Measurements from ENCODE around the gene DIP2C.
"Not testable (repeated sequence)": the region's sequence is repeated elsewhere in the genome, so short reads cannot be mapped to it uniquely, and the experiment has no call there.

DIP2C gene

DNA sequence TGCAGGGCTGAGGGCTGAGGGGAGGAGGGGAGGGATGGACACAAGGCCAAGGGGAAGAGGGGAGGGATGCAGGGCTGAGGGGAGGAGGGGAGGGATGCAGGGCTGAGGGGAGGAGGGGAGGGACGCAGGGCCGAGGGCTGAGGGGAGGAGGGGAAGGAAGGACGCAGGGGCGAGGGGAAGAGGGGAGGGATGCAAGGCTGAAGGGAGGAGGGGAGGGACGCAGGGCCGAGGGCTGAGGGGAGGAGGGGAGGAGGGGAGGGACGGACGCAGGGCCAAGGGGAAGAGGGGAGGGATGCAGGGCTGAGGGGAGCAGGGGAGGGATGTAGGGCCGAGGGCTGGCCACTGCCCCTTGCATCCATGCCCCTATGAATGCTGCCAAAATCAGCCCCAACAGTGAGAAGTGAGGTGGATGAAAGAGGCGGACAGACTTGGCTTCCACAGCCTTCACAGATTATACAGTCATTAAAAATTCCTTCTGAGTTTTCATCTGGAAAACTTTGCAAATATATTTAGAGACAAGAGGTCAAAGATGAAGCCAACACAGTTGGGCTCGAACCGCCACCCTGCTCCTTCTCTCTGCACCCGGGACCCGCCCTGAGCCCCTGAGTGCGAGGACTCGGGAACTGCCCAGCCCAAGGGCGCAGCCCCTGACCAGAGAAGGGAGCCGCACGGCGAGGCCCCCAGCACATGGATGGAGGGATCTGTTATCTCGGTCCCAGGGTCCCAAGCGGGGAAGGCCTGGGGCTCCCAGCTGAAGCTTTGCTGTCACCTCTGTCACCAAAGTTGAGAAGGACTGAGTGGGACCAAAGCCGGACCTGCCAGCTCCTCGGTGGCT, 65.8 kb downstream of the DIP2C start:
- DNase-seq: no peak

DNA sequence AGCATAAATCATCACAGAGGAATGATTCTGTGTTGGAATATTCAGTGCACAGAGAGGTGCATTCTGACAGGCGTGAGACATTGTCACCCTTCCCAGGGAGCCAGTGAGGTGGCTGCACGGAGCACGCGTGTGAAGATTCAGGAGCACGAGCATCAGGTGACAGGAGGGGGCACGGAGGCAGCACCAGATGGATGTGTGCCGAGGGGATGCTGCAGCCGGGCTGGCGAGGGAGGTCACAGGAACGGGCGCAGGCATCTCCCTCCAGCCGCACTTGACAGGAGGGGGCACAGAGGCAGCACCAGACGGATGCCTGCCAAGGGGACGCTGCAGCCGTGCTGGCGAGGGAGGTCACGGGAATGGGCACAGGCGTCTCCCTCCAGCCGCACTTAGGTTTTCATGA, 66.5 kb downstream of the DIP2C start:
- no peak for DNase-seq

DNA sequence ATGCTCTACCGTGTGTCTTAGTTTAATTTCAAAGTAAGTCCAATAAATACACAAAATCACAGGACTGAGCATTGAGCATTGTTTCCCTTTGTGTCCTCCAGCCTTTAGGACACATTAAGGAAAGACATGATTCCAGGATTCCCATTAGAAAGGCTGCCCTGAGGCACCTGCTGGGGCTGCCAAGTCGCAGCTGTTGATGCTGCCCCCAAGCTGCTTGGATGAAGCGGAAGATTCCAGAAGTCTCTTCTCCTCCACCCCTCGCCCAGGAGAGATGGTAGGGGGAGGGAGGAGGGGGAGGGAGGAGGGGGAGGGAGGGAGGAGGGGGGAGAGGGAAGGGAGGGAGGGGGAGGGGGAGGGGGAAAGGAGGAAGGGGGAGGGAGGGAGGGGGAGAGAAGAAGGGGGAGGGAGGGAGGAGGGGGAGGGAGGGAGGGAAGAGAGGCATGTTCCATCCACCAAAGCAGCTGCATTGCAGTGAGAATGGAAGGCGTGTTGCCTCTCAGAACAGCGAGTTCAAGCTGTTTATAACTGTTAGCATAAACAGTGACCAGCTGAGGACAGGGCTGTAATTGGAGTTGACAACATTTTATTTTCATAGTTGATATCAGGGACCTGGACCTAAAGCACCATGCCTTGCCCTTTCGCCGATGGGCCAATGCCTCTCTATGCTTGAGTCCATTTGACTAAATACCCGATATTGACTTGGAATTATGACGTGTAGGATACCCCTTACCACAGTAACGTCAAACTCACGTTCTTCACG, 67.3 kb downstream of the DIP2C start:
- no peak for DNase-seq

- DNase-seq: no peak
Measured at GRCh38 chr10:621513-621912, 68.0 kb downstream of the DIP2C start.

- DNase-seq: no peak
Measured at GRCh38 chr10:620971-621370, 68.5 kb downstream of the DIP2C start.

- no peak for DNase-seq
Measured at GRCh38 chr10:620417-620816, 69.1 kb downstream of the DIP2C start.

- DNase-seq: no peak
Measured at GRCh38 chr10:619710-620109, 69.8 kb downstream of the DIP2C start.

DNA sequence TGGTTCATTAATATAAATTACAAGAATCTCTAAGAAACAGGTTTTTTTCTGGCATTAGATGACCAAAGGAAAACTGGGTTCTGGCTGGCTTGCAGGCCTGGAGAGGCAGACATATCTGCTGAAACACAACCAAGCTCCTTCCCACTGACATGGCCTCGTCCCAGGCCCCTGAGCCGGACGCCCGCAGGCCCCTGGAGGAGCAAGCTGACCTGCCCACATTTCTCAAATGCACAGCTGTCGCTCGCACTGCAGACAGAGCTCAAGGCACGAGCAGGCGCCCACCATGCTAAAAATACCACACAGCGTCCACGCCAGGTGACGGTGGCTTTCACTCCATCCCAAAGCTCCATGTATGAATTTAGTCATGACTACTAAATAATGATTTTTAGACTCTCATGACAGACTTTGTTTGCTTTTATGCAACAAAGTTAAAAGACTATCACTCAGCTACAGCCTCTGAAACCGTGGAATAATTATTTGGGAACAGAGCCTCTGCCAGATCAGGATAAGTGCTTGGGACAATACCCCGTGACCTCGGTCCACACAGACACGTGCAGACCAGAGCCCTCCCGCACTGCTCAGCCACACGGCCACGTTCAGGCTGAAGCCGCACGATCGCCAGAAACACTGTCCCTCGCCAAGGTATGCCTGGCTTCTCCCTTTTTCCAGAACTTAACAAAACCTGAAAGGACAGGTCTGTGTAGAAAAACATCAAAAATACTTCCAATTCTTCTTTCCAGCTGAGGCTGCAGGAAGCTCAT, 71.1 kb downstream of the DIP2C start:
- no peak for DNase-seq

- no peak for DNase-seq
Measured at GRCh38 chr10:617471-617870, 72.0 kb downstream of the DIP2C start.

- DNase-seq: no peak
Measured at GRCh38 chr10:615583-616152, 73.8 kb downstream of the DIP2C start.

DNA sequence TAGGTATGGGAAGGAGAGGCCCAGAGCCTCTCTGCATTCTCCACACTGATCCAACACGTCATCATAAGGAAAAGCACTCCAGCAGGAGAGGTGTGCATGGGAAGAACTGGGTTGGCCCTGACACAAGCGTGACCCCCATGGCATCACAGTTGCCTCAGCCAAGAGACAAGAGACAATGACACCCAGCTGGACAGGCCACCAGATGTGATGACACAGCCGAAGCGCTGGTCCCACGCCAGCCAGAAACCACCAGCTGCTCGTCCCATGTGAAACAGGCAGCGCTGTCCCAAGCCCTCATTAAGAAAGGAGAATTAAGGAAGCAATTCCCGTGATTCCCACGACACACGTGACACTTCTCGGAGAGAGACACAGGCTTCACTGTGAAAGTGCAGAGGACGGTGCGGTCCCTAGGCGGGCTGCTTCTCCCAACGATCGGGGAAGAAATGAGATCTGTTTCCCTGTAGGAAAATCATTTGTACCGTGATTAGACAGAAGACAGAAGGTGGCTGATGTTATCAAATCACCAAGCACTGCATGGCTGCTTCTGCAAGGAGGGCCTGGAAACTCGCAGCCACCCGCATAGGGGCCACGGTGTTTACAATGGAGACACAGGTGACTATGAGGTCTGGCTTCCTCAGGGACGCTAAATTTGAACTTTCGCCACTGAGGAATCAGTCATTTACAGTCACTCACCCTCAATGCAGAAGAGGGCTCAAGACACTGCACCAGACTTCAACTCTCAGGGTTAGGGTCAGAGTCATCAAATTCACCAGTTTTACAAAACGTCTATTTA, 74.5 kb downstream of the DIP2C start:
- no peak for DNase-seq

GRCh38 chr10:614139-614711, 75.2 kb downstream of the DIP2C start:
- DNase-seq: no peak

GRCh38 chr10:613271-614138, 76.0 kb downstream of the DIP2C start:
- no peak for DNase-seq

DNA sequence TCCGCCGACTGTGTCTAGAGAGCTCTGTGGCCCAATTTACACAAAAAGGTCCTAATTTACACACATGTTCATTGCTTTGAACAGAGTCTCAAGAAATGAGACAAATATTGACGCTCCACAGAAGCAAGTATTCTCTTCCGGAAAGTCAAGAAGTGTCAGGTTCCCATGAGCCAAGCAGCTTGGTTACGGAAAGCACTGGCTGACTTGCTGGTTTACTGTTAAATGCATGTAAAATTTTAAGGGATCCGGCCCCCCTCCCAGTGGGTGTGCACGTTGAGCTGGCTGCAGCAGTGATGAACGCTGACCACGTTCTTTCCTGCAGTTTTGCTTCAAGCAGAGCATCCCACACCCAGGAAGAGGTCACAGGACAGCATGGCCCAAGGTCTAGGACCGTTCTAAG, 76.8 kb downstream of the DIP2C start:
- no peak for DNase-seq

- not testable (repeated sequence) for DNase-seq
Measured at GRCh38 chr10:610642-611305, 78.7 kb downstream of the DIP2C start.

- no peak for DNase-seq
Measured at GRCh38 chr10:609868-610545, 79.5 kb downstream of the DIP2C start.

- DNase-seq: no peak
Measured at GRCh38 chr10:609262-609658, 80.2 kb downstream of the DIP2C start.

DNA sequence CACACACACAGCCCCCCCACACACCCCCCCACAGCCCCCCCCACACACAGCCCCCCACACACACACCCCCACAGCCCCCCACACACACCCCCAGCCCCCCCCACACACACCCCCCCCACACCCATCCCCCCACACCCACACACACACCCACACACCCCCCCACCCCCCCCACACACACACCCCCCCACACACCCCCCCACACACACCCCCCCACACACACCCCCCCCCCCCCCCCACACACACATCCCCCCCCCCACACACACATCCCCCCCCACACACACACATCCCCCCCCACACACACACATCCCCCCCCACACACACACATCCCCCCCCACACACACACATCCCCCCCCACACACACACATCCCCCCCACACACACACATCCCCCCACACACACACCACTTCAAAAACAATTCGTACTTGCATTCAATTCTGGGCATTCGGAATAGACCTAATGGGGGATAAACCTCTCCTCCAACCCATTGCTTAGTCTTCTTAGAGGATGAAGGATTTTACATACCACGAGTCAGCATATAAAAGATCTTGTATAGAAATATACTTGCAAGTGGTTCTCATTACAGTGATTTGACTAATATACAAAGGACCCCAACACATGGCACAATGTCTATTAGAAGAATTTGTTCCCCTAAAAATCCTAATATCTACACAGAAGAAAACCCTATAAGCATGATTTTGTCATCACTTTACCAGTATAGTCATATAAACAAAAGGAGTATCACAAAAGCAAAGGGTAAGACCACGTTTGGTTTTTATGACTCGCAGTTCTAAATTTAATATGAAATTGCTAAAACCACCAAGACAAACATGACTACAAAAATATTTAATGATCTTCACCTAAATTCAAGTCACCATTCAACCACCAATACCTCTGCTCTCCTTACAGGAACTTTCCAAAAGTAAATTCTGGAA, 80.9 kb downstream of the DIP2C start:
- no peak for DNase-seq

Measured in activated CD4-positive, CD25-positive, alpha-beta regulatory T cell treated with anti-CD3 and anti-CD28 coated beads, Interleukin-2, amount 50 U/mL, for 72 hours (primary cell).